HCT116 (cell line): ENCODE measurements around the gene ROBO1. TPM values are rescaled to one million over a fixed set of nuclear protein-coding genes. Genes with fewer than 3 reads are reported as not detected.

Experiments used
- ATAC-seq: fragments of 200-7000 bp; cut with Tn5 transposase; 2 replicates; pipeline ENCODE4 v1.9.1; 2020; ENCODE audit warnings: mild to moderate bottlenecking, moderate library complexity
- BruUV-seq: library from RNA; stranded (reverse); fragments of 400-500 nt; replicated peaks from 2 replicates; lab custom pipeline; 2021; lab: Mats Ljungman, UMichigan
- CTCF ChIA-PET: fragments of 300-600 bp; sonication (Branson Sonifier 250); formaldehyde crosslinking; loops from one replicate; lab custom pipeline; 2021; ENCODE audit warnings: antibody characterized with exemption; lab: Charles Lee
- POLR2A ChIA-PET: fragments of 300-600, 350-600 bp; sonication (Branson Sonifier 250); formaldehyde crosslinking; loops from one replicate; lab custom pipeline; 2021; ENCODE audit warnings: antibody characterized with exemption; lab: Charles Lee
- RAD21 ChIA-PET, 2 experiments: fragments of 300-600 bp; sonication (Branson Sonifier 250); formaldehyde crosslinking; loops; one replicate each; lab custom pipeline; 2023; ENCODE audit warnings: low total read pairs in 2 of 2; ENCODE audit not compliant: uncharacterized antibody in 2 of 2, unreplicated experiment in 2 of 2, low non-redundant PET in 1 of 2; lab: Charles Lee
- DNase-seq: peaks from one replicate; pipeline ENCODE4 v3.0.0-alpha.2; 2010; ENCODE audit warnings: low read depth, low spot score
- H2AFZ ChIP-seq: fragments of 200-600 bp; shearing (Covaris generic), sonication (generic); 2 replicates; pipeline ENCODE4 v1.6.1; 2017; ENCODE audit warnings: low read depth, mixed run types, mixed read lengths, antibody characterized with exemption, low read length; ENCODE audit not compliant: poor library complexity, severe bottlenecking
- H3K27ac ChIP-seq: 2 replicates; pipeline ENCODE4 v1.5.1; 2012; ENCODE audit warnings: low read depth, low read length
- H3K27me3 ChIP-seq: fragments of 200-600 bp; sonication (generic); 2 replicates; pipeline ENCODE4 v1.6.1; 2016; ENCODE audit warnings: mixed run types, low read length, mixed read lengths; ENCODE audit not compliant: insufficient read depth
- H3K36me3 ChIP-seq, 2 experiments: fragments of 200-500 bp in 1 of 2; fragments of 200-600 bp in 1 of 2; sonication (Bioruptor generic) in 1 of 2; sonication (generic) in 1 of 2; 2 replicates each; pipeline versions ENCODE4 v1.5.1 to v1.6.1; 2014 to 2016; ENCODE audit warnings: low read length in 2 of 2, inconsistent platforms in 1 of 2, mixed read lengths in 1 of 2, mixed run types in 1 of 2; ENCODE audit not compliant: insufficient read depth in 2 of 2, control insufficient read depth in 1 of 2
- H3K4me1 ChIP-seq, 2 experiments: fragments of 200-600 bp in 1 of 2; sonication (generic) in 1 of 2; 2 replicates each; pipeline versions ENCODE4 v1.5.1 to v1.6.1; 2012 to 2017; ENCODE audit warnings: low read length in 2 of 2, inconsistent platforms in 1 of 2, mild to moderate bottlenecking in 1 of 2, mixed read lengths in 1 of 2, mixed run types in 1 of 2, moderate library complexity in 1 of 2; ENCODE audit not compliant: insufficient read depth in 2 of 2, control insufficient read depth in 1 of 2
- H3K4me2 ChIP-seq: fragments of 200-600 bp; sonication (generic); 2 replicates; pipeline ENCODE4 v1.6.1; 2017; ENCODE audit warnings: mixed run types, low read length, mixed read lengths
- H3K4me3 ChIP-seq, 2 experiments: fragments of 200-600 bp in 1 of 2; sonication (generic) in 1 of 2; replicated peaks in 1 of 2; 2 replicates each; pipeline ENCODE4 v1.5.1; 2011 to 2016; ENCODE audit warnings: low read length in 2 of 2, control low read depth in 1 of 2, low read depth in 1 of 2, mild to moderate bottlenecking in 1 of 2, mixed read lengths in 1 of 2, mixed run types in 1 of 2
- H3K79me2 ChIP-seq: fragments of 200-600 bp; sonication (generic); 2 replicates; pipeline ENCODE4 v1.6.1; 2017; ENCODE audit warnings: mild to moderate bottlenecking, mixed run types, low read length, moderate library complexity, mixed read lengths; ENCODE audit not compliant: insufficient read depth
- H3K9ac ChIP-seq: fragments of 200-600 bp; sonication (generic); 2 replicates; pipeline ENCODE4 v1.6.1; 2016; ENCODE audit warnings: low read length, mixed read lengths
- H3K9me2 ChIP-seq: fragments of 200-600 bp; sonication (generic), shearing (Covaris generic); 2 replicates; pipeline ENCODE4 v1.6.1; 2017; ENCODE audit warnings: mixed run types, mild to moderate bottlenecking, moderate library complexity; ENCODE audit not compliant: insufficient read depth
- H3K9me3 ChIP-seq, 2 experiments: fragments of 200-500 bp in 1 of 2; fragments of 200-600 bp in 1 of 2; sonication (Bioruptor generic) in 1 of 2; sonication (generic) in 1 of 2; 2 replicates each; pipeline ENCODE4 v1.6.1; 2014 to 2017; ENCODE audit warnings: low read length in 2 of 2, mixed read lengths in 2 of 2, inconsistent platforms in 1 of 2, low read depth in 1 of 2, mild to moderate bottlenecking in 1 of 2, mixed run types in 1 of 2, moderate library complexity in 1 of 2; ENCODE audit not compliant: control insufficient read depth in 1 of 2, insufficient read depth in 1 of 2
- H4K20me1 ChIP-seq: fragments of 200-600 bp; sonication (generic), shearing (Covaris generic); 2 replicates; pipeline ENCODE4 v1.6.1; 2017; ENCODE audit warnings: mixed run types, mild to moderate bottlenecking, moderate library complexity; ENCODE audit not compliant: insufficient read depth
- ATF3 ChIP-seq: IDR thresholded peaks from 2 replicates; pipeline ENCODE4 v1.6.1; 2012
- CEBPB ChIP-seq: IDR thresholded peaks from 2 replicates; pipeline ENCODE4 v1.6.1; 2012; ENCODE audit warnings: low read depth
- ELF1 ChIP-seq: IDR thresholded peaks from 2 replicates; pipeline ENCODE4 v1.6.1; 2012; ENCODE audit warnings: low read depth, borderline replicate concordance
- EZH2 ChIP-seq: fragments of 200-600 bp; sonication (generic); IDR thresholded peaks from 2 replicates; pipeline ENCODE4 v1.6.1; 2017; ENCODE audit warnings: antibody characterized with exemption, mixed run types
- FOSL1 ChIP-seq: IDR thresholded peaks from 2 replicates; pipeline ENCODE4 v1.6.1; 2012; ENCODE audit warnings: low read depth
- JUND ChIP-seq: IDR thresholded peaks from 2 replicates; pipeline ENCODE4 v1.6.1; 2012
- MAX ChIP-seq: IDR thresholded peaks from 2 replicates; pipeline ENCODE4 v1.6.1; 2012
- POLR2A ChIP-seq: IDR thresholded peaks from 2 replicates; pipeline ENCODE4 v1.7.0; 2011; ENCODE audit warnings: borderline replicate concordance; ENCODE audit not compliant: insufficient read depth, insufficient read length; ENCODE audit errors: extremely low read depth
- POLR2AphosphoS5 ChIP-seq: IDR thresholded peaks from 2 replicates; pipeline ENCODE4 v1.6.1; 2011; ENCODE audit warnings: mild to moderate bottlenecking, low read depth, low read length, moderate library complexity
- RAD21 ChIP-seq: IDR thresholded peaks from 2 replicates; pipeline ENCODE4 v1.6.1; 2012; ENCODE audit warnings: low read depth, mild to moderate bottlenecking
- REST ChIP-seq: IDR thresholded peaks from 2 replicates; pipeline ENCODE4 v1.6.1; 2012; ENCODE audit warnings: low read depth
- SP1 ChIP-seq: IDR thresholded peaks from 2 replicates; pipeline ENCODE4 v1.6.1; 2012; ENCODE audit warnings: low read depth
- SRF ChIP-seq: IDR thresholded peaks from 2 replicates; pipeline ENCODE4 v1.6.1; 2012; ENCODE audit warnings: low read depth
- YY1 ChIP-seq: IDR thresholded peaks from 2 replicates; pipeline ENCODE4 v1.6.1; 2011; ENCODE audit warnings: low read length, low read depth, moderate library complexity, mild to moderate bottlenecking; ENCODE audit not compliant: insufficient replicate concordance; ENCODE audit errors: extremely low read depth
- ZFX ChIP-seq: fragments of 450-650 bp; IDR thresholded peaks from 2 replicates; pipeline ENCODE4 v1.6.1; 2017
- intact Hi-C: fragments of 100-400 bp; cut with micrococcal nuclease; formaldehyde crosslinking; loops from 2 replicates; pipeline ENCODE4 v1.10.0; 2022
- total RNA-seq: library from RNA; stranded (reverse); gene quantifications from one replicate; pipeline ENCODE4 v1.2.1, GENCODE V29; 2021; ENCODE audit not compliant: unreplicated experiment
- TF ChIP-seq, protein P1 (sequence below): IDR thresholded peaks from 2 replicates; pipeline ENCODE4 v1.6.1; 2011; ENCODE audit warnings: mild to moderate bottlenecking, low read length, moderate library complexity; ENCODE audit not compliant: insufficient replicate concordance; ENCODE audit errors: extremely low read depth

ROBO1 gene
- total RNA-seq, 1 experiment from 2014 or later, result 0.27 TPM

GRCh38 chr3:79354179-79354688, 413.6 kb downstream of the ROBO1 start:
- ChIA-PET POLR2A (no interaction called here), RAD21 (no interaction called here), CTCF (no interaction called here)
- Histone ChIP-seq H3K79me2 (no peaks in the 10 kb centered on the region), H3K36me3 (no peaks in the 10 kb centered on the region), H3K9ac (no peak overlapping the region), H3K9me2 (no peaks in the 10 kb centered on the region), H3K4me1 (no peaks in the 10 kb centered on the region), H3K27ac (no peak overlapping the region), H3K4me3 (no peak overlapping the region), H3K9me3 (peaks cover 0 to 9% of the 10 kb centered on the region in 2 experiments; a peak in 2 of 4 replicates), H3K4me2 (no peak overlapping the region), H2AFZ (no peak overlapping the region), H3K27me3 (no peaks in the 10 kb centered on the region), H4K20me1 (no peaks in the 10 kb centered on the region)
- no peak for DNase-seq
- TF ChIP-seq, protein P1, sequence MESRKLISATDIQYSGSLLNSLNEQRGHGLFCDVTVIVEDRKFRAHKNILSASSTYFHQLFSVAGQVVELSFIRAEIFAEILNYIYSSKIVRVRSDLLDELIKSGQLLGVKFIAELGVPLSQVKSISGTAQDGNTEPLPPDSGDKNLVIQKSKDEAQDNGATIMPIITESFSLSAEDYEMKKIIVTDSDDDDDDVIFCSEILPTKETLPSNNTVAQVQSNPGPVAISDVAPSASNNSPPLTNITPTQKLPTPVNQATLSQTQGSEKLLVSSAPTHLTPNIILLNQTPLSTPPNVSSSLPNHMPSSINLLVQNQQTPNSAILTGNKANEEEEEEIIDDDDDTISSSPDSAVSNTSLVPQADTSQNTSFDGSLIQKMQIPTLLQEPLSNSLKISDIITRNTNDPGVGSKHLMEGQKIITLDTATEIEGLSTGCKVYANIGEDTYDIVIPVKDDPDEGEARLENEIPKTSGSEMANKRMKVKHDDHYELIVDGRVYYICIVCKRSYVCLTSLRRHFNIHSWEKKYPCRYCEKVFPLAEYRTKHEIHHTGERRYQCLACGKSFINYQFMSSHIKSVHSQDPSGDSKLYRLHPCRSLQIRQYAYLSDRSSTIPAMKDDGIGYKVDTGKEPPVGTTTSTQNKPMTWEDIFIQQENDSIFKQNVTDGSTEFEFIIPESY, result no peak
- no peak for TF ChIP-seq ELF1
- TF ChIP-seq ZFX, result no peak
- TF ChIP-seq SRF, result no peak
- TF ChIP-seq POLR2AphosphoS5, result no peak
- no peak for TF ChIP-seq RAD21
- TF ChIP-seq ATF3, result no peak
- TF ChIP-seq JUND, result no peak
- TF ChIP-seq EZH2, result no peak
- TF ChIP-seq YY1, result no peak
- TF ChIP-seq REST, result no peak
- no peak for TF ChIP-seq FOSL1
- no peak for TF ChIP-seq MAX
- no peak for TF ChIP-seq SP1
- no peak for TF ChIP-seq CEBPB
- no peak for TF ChIP-seq POLR2A
- no TSS peak for BruUV-seq
- intact Hi-C loops, result no loop called here
- ATAC-seq, result no peak
